ENCODE data around the gene SLC14A1. TPM values are rescaled to one million over a fixed set of nuclear protein-coding genes. Genes with fewer than 3 reads are reported as not detected.

The SLC14A1 gene
- total RNA-seq, 1 experiment from 2014 or later: 40.0 TPM

Other genes with a start within 250 kb of the SLC14A1 start
- not detected in 2 replicates for gene SLC14A2, start 108.7 kb upstream of the SLC14A1 start, total RNA-seq (2014; rRNA removed; shearing (Covaris generic); ENCODE audit: low replicate concordance)
- gene SIGLEC15, start 101.5 kb downstream of the SLC14A1 start, total RNA-seq (2014; rRNA removed; shearing (Covaris generic); ENCODE audit: low replicate concordance): 0.13 TPM in 1 of 2 replicates, not detected in the other
- gene EPG5, start 243.1 kb downstream of the SLC14A1 start, total RNA-seq (2014; rRNA removed; shearing (Covaris generic); ENCODE audit: low replicate concordance): 9.4 and 14.2 TPM in 2 replicates